Activated CD8-positive, alpha-beta T cell treated with anti-CD3 and anti-CD28 coated beads, Interleukin-2, amount 10 ng/mL, durations not matched to agents 7 days and 5 days (primary cell): ENCODE results near the gene ATXN1. TPM values are rescaled to one million over a fixed set of nuclear protein-coding genes. Genes with fewer than 3 reads are reported as not detected.
A peak's percentile ranks its signal among the peaks of the same experiment; 100 is the strongest.

Source experiments
- ATAC-seq: fragments of 150-1000 bp; cut with Tn5 transposase; one replicate; pipeline ENCODE4 v1.10.0; 2021; ENCODE audit warnings: moderate library complexity
- CTCF ChIA-PET: fragments of 350-600 bp; sonication (Branson Sonifier 250); formaldehyde crosslinking; loops from one replicate; lab custom pipeline; 2021; ENCODE audit warnings: antibody characterized with exemption; lab: Charles Lee
- POLR2A ChIA-PET: fragments of 350-600 bp; sonication (Branson Sonifier 250); formaldehyde crosslinking; loops from one replicate; lab custom pipeline; 2021; ENCODE audit warnings: antibody characterized with exemption; lab: Charles Lee
- DNase-seq: peaks from one replicate; pipeline ENCODE4 v3.0.0-alpha.2; 2020
- H3K27ac Mint-ChIP-seq: one replicate; pipeline ENCODE4 v1.8.0; 2021; ENCODE audit warnings: mild to moderate bottlenecking, mixed read lengths
- H3K27me3 Mint-ChIP-seq: one replicate; pipeline ENCODE4 v1.8.0; 2021; ENCODE audit warnings: low read depth, mixed read lengths
- H3K36me3 Mint-ChIP-seq: one replicate; pipeline ENCODE4 v1.8.0; 2021; ENCODE audit warnings: low read depth, mixed read lengths
- H3K4me1 Mint-ChIP-seq: one replicate; pipeline ENCODE4 v1.8.0; 2021; ENCODE audit warnings: low read depth, mixed read lengths
- H3K4me3 Mint-ChIP-seq: one replicate; pipeline ENCODE4 v1.8.0; 2021; ENCODE audit warnings: mild to moderate bottlenecking, mixed read lengths
- H3K9me3 Mint-ChIP-seq: one replicate; pipeline ENCODE4 v1.8.0; 2022; ENCODE audit warnings: mixed read lengths; ENCODE audit not compliant: insufficient read depth
- total RNA-seq, 2 experiments: library from RNA; stranded (reverse); gene quantifications; one replicate each; pipeline ENCODE4 v1.2.3, GENCODE V29; 2021

ATXN1 gene
- total RNA-seq, 2 experiments from 2014 or later = 36.7 to 42.9 TPM

DNA sequence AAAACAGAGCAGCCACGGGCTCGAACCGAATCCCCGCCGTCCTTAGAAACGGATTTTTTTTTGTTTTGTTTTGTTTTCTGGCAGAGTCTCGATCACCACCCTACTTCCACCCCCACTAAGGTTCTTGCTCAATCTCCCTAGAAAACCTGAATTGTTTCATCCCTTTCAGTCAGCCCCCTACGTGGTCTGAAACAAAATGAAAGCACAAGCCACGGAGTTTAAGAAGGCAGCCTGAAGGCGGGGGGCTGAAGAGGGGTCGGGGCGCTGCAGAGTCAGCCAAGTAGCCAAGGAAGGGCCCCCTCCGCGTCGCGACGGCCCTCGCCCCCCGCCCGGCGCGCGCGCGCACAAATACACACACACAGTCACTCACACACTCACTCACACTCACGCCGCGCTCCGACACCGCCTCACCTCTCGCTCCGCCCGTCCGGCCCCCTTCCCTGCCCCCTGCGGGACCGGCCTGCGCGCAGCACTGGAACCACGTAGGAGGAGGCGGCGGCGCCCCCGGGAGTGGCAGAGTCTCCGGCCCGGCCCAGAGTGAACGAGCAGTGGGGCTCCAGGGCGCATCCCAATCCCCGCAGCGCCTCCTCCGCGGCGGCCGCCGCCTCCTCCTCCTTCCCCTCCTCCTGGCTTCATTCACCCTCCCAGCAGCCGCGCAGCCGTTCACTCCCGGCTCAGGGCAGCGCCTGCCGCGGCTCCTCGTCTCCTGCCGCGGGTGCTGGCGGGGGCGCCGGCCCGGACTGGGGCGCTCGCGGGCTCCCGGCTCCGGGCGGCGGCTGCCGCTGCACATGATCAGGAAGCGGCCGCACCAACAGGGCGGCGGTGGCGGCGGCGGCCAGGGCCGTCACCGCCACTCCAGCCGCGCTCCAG, 1.4 kb downstream of the ATXN1 start:
- Mint-ChIP-seq H3K27ac (peak overlapping the region; percentile 92), H3K9me3 (no peaks in the 10 kb centered on the region), H3K36me3 (peaks cover 25% of the 10 kb centered on the region), H3K4me1 (peaks cover 55% of the 10 kb centered on the region), H3K27me3 (no peaks in the 10 kb centered on the region), H3K4me3 (peak overlapping the region; percentile 90)
- peak; percentile 82 for DNase-seq
- ATAC-seq = peak; percentile 52
- ChIA-PET POLR2A (interaction anchor here (0.5 to 2.0 kb wide), 8 partner anchors 10 to 276 kb away, joined by 3 to 7 read pairs (median 4); no protein-coding TSS in a partner anchor), CTCF (interaction anchor here (1.0 to 2.0 kb wide), 6 partner anchors 14 to 263 kb away, joined by 3 to 9 read pairs (median 4); no protein-coding TSS in a partner anchor)

DNA sequence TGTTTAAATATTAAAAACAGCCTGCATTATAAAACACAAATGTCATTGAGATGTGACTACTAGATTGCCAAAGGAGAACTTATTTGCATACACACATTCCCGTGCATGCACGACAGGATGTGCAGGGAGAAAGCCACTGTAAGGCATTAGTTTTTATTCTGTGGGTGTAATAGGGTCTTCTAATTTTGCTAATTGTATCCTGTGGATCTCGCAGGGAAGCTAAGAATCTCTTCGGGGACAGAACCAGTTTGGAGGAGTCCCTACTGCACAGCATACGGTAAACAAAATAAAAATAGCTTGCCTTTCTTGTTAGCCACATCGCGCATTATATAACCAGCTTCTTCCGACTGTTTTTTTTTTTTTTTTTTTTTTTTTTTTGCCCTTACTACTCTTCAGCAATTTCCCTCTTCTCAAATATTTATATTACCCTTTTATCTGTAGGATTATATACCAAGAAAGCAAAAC, 2.0 kb downstream of the ATXN1 start:
- Mint-ChIP-seq H3K27me3 (no peaks in the 10 kb centered on the region), H3K27ac (peak overlapping the region; percentile 92), H3K4me1 (peaks cover 55% of the 10 kb centered on the region), H3K36me3 (peaks cover 31% of the 10 kb centered on the region), H3K4me3 (peak overlapping the region; percentile 90), H3K9me3 (no peaks in the 10 kb centered on the region)
- CTCF ChIA-PET = interaction anchor here (0.5 to 2.5 kb wide), 10 partner anchors 10 to 427 kb away, joined by 3 to 9 read pairs (median 3); no protein-coding TSS in a partner anchor
- DNase-seq (no peak), ATAC-seq (no peak)
- POLR2A ChIA-PET = interaction anchor here (0.5 to 2.0 kb wide), 9 partner anchors 9 to 276 kb away, joined by 3 to 7 read pairs (median 4); no protein-coding TSS in a partner anchor

DNA sequence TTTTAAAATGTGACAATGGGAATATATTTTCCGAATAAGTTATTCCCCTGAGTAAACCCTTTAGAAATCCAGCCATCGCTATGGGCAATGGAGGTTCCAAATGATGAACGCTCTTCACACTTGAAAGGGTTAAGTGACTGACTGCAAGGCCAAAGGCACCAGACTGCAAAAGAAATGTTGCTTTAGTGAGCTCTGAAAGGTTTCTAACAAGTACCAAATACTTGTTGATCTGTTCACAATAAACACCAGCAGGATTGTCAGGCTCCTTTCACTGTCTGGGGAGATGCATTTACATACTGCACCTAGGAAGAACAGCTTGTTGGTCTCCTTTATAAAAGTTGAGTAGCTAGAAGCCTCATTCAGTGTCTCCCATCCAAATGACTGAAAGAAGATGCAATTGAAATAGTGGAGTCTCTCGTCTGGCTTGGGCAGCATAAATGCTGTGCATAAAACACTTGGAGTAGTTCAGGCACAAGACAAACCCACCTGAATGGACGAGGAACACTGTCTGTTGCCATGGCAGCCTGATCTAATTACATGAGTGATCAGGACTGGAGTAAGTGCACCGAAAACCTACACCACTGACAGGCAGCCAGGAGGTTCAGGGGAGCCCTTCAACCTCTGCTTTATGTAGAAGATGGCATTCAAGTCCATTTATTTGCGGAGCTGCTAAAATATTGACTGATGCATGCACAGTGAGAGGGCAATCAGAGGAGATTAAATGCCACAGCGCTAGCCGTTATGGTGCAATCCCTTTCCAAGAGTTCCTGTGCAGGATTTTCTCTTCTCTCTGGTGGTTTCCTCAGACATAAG, 2.9 kb downstream of the ATXN1 start:
- ATAC-seq (no peak), DNase-seq (no peak)
- Mint-ChIP-seq H3K4me3 (peak overlapping the region; percentile 90), H3K4me1 (peaks cover 48% of the 10 kb centered on the region), H3K27ac (peak overlapping the region; percentile 24), H3K9me3 (no peaks in the 10 kb centered on the region), H3K36me3 (peaks cover 32% of the 10 kb centered on the region), H3K27me3 (no peaks in the 10 kb centered on the region)
- ChIA-PET POLR2A (interaction anchor here (1.0 to 2.0 kb wide), 9 partner anchors 8 to 275 kb away, joined by 3 to 7 read pairs (median 4); no protein-coding TSS in a partner anchor), CTCF (interaction anchor here (0.5 to 2.5 kb wide), 19 partner anchors 9 to 445 kb away, joined by 3 to 9 read pairs (median 3); no protein-coding TSS in a partner anchor)

DNA sequence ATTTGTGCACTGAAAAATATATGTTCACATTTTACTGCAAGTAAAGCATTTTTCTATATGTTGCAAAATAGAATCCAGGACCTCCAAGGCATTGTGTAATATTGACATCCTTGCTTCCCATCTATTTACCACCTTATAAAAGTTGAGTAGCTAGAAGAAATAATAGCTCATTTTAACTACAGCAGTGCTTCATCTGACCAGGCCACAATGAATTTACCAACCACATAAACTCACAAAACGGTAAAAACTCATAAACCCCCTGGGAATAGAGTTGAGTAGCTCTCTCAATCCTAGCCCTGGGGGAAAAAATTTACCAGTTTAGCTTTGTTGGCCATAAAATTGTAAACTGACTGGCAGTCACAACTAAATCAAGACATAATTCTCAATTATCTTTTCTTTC, 3.9 kb downstream of the ATXN1 start:
- H3K4me1 Mint-ChIP-seq = peaks cover 53% of the 10 kb centered on the region
- H3K9me3 Mint-ChIP-seq = no peaks in the 10 kb centered on the region
- CTCF ChIA-PET = interaction anchor here (0.6 to 2.5 kb wide), 13 partner anchors 10 to 444 kb away, joined by 3 to 9 read pairs (median 4); no protein-coding TSS in a partner anchor
- POLR2A ChIA-PET = interaction anchor here (0.9 to 1.6 kb wide), 3 partner anchors 16 to 244 kb away, joined by 3 to 6 read pairs (median 4); no protein-coding TSS in a partner anchor
- DNase-seq (no peak), ATAC-seq (no peak)
- H3K4me3 Mint-ChIP-seq = no peak overlapping the region
- no peak overlapping the region for H3K27ac Mint-ChIP-seq
- peaks cover 42% of the 10 kb centered on the region for H3K36me3 Mint-ChIP-seq
- H3K27me3 Mint-ChIP-seq = no peaks in the 10 kb centered on the region

- DNase-seq (no peak), ATAC-seq (no peak)
- no peaks in the 10 kb centered on the region for H3K27me3 Mint-ChIP-seq
- peaks cover 46% of the 10 kb centered on the region for H3K36me3 Mint-ChIP-seq
- no peak overlapping the region for H3K27ac Mint-ChIP-seq
- no peaks in the 10 kb centered on the region for H3K9me3 Mint-ChIP-seq
- CTCF ChIA-PET = interaction anchor here (0.9 to 2.5 kb wide), 8 partner anchors 9 to 246 kb away, joined by 3 to 9 read pairs (median 4); no protein-coding TSS in a partner anchor
- H3K4me1 Mint-ChIP-seq = peaks cover 54% of the 10 kb centered on the region
- POLR2A ChIA-PET = interaction anchor here (0.9 kb wide), 1 partner anchor 244 kb away, joined by 6 read pairs; no protein-coding TSS in a partner anchor
- H3K4me3 Mint-ChIP-seq = no peak overlapping the region
Measured at GRCh38 chr6:16756660-16757255, 4.5 kb downstream of the ATXN1 start.

GRCh38 chr6:16755544-16755943, 5.7 kb downstream of the ATXN1 start:
- peaks cover 57% of the 10 kb centered on the region for H3K4me1 Mint-ChIP-seq
- ChIA-PET POLR2A (no interaction called here), CTCF (interaction anchor here (1.0 to 1.8 kb wide), 2 partner anchors 16 to 98 kb away, joined by 3 to 7 read pairs; no protein-coding TSS in a partner anchor)
- no peak overlapping the region for H3K4me3 Mint-ChIP-seq
- no peak for ATAC-seq
- DNase-seq = no peak
- H3K9me3 Mint-ChIP-seq = no peaks in the 10 kb centered on the region
- H3K36me3 Mint-ChIP-seq = peaks cover 52% of the 10 kb centered on the region
- no peaks in the 10 kb centered on the region for H3K27me3 Mint-ChIP-seq
- no peak overlapping the region for H3K27ac Mint-ChIP-seq

DNA sequence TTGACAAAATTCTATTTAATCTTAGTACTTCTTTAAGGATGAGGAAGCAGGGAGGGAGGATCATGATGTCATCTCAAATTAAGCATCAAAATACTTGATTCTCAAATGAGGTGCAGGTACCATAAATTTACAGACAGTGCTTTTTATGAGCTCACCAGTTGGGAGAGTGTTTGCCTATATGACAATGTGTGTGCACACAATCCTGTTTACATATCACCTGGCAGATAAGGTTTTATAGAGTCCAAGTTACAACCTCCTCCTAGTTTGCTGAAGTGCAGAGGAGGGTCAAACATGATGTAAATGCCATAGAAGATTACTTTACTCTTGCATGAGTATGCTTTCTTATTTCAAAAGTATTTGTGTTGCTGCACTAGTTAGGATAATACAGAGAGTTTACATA, 6.4 kb downstream of the ATXN1 start:
- no peak for ATAC-seq
- Mint-ChIP-seq H3K27me3 (no peaks in the 10 kb centered on the region), H3K36me3 (peaks cover 55% of the 10 kb centered on the region), H3K27ac (no peak overlapping the region), H3K4me1 (peaks cover 59% of the 10 kb centered on the region), H3K9me3 (no peaks in the 10 kb centered on the region), H3K4me3 (no peak overlapping the region)
- CTCF ChIA-PET = interaction anchor here (0.8 to 1.8 kb wide), 4 partner anchors 8 to 97 kb away, joined by 3 to 7 read pairs (median 4); no protein-coding TSS in a partner anchor
- POLR2A ChIA-PET = no interaction called here
- no peak for DNase-seq

GRCh38 chr6:16754274-16754673, 7.0 kb downstream of the ATXN1 start:
- CTCF ChIA-PET = interaction anchor here (0.7 to 1.8 kb wide), 4 partner anchors 9 to 96 kb away, joined by 3 to 7 read pairs (median 5); no protein-coding TSS in a partner anchor
- H3K9me3 Mint-ChIP-seq = no peaks in the 10 kb centered on the region
- ATAC-seq = no peak
- no peaks in the 10 kb centered on the region for H3K27me3 Mint-ChIP-seq
- no peak for DNase-seq
- H3K36me3 Mint-ChIP-seq = peaks cover 58% of the 10 kb centered on the region
- no peak overlapping the region for H3K4me3 Mint-ChIP-seq
- H3K4me1 Mint-ChIP-seq = peaks cover 62% of the 10 kb centered on the region
- H3K27ac Mint-ChIP-seq = no peak overlapping the region
- POLR2A ChIA-PET = no interaction called here

- ChIA-PET POLR2A (interaction anchor here (0.6 kb wide), 1 partner anchor 272 kb away, joined by 3 read pairs; no protein-coding TSS in a partner anchor), CTCF (interaction anchor here (0.7 to 1.5 kb wide), 2 partner anchors 10 to 26 kb away, joined by 3 to 5 read pairs; no protein-coding TSS in a partner anchor)
- no peaks in the 10 kb centered on the region for H3K9me3 Mint-ChIP-seq
- H3K27me3 Mint-ChIP-seq = no peaks in the 10 kb centered on the region
- H3K27ac Mint-ChIP-seq = no peak overlapping the region
- ATAC-seq = no peak
- no peak overlapping the region for H3K4me3 Mint-ChIP-seq
- H3K4me1 Mint-ChIP-seq = peaks cover 53% of the 10 kb centered on the region
- no peak for DNase-seq
- H3K36me3 Mint-ChIP-seq = peaks cover 62% of the 10 kb centered on the region
Measured at GRCh38 chr6:16753341-16753740, 7.9 kb downstream of the ATXN1 start.

DNA sequence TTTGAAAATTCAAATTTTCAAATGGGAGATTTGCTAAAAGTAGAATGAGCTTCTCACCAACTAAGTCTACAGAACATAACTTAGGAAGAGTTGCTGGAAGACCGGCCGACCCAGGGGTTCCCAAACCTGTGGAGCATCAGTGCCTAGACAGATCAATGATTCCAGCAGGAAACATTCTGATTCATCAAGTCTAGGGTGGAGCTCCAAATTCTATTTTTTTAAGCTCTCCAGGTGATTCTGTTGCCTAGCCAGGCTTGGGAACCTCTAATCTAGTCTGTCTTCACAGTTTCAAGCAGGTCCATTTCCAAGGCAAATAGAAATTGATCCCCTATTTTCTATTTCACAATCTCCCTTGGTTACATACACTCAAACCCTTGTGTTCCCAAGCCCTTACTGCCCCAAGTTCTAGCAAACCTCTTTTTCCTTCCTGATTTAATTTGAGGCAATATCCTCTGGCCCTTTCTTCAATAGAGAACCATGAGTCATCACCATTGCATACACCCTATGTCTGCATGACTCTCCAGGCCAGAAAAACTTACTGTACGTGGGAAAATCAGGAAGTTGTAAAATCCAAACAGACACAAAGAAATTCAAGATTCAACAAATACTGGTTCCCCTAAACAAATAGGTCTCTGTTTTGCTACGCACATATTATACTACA, 8.9 kb downstream of the ATXN1 start:
- Mint-ChIP-seq H3K27ac (no peak overlapping the region), H3K36me3 (peaks cover 60% of the 10 kb centered on the region), H3K4me3 (no peak overlapping the region), H3K9me3 (no peaks in the 10 kb centered on the region), H3K27me3 (no peaks in the 10 kb centered on the region), H3K4me1 (peaks cover 45% of the 10 kb centered on the region)
- DNase-seq (no peak), ATAC-seq (no peak)
- ChIA-PET CTCF (interaction anchor here (0.9 to 1.2 kb wide), 3 partner anchors 12 to 16 kb away, joined by 3 to 4 read pairs (median 3); no protein-coding TSS in a partner anchor), POLR2A (interaction anchor here (0.7 kb wide), 1 partner anchor 33 kb away, joined by 4 read pairs; no protein-coding TSS in a partner anchor)
